Measurements from ENCODE around the gene SIDT1.

DNA sequence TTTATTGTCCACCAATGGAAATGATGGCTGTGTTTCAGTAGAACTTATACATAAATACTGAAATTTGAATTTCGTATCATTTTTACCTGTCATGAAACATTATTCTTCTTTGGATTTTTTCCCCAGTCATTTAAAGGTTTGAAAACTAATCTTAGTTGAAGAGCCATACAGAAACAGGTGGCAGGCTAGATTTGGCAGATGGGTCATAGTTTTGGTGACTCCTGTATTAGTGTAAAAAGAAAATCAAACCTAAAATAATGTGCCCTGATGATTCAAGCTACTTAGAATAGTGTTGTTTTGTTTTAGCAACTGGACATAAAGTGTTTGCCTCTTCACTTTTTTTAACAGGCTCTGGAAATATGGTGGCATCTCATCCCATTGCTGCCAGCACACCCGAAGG is 68.9 kb downstream of the SIDT1 start:
- TF ChIP-seq YY1 (IDR thresholded peaks at IDR 0.05; ENCODE audit: low read depth) (no peak), EP300 (IDR thresholded peaks at IDR 0.05; ENCODE audit: borderline replicate concordance) (no peak), TAF1 (IDR thresholded peaks at IDR 0.05; ENCODE audit: low read depth) (no peak), CREB1 (IDR thresholded peaks at IDR 0.05; ENCODE audit: low read depth) (no peak), EGR1 (IDR thresholded peaks at IDR 0.05) (no peak), CEBPB (IDR thresholded peaks at IDR 0.05) (no peak), FOXM1 (IDR thresholded peaks at IDR 0.05; ENCODE audit: borderline replicate concordance, low read depth) (no peak), RAD21 (IDR thresholded peaks at IDR 0.05; ENCODE audit: low read depth) (no peak), NFIC (IDR thresholded peaks at IDR 0.05) (no peak), TEAD4 (IDR thresholded peaks at IDR 0.05) (no peak), ZBTB7A (IDR thresholded peaks at IDR 0.05; ENCODE audit: low read depth) (no peak)
- TF ChIP-seq, protein P1, sequence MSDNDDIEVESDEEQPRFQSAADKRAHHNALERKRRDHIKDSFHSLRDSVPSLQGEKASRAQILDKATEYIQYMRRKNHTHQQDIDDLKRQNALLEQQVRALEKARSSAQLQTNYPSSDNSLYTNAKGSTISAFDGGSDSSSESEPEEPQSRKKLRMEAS (IDR thresholded peaks at IDR 0.05), result no peak
- TF ChIP-seq, protein P2, sequence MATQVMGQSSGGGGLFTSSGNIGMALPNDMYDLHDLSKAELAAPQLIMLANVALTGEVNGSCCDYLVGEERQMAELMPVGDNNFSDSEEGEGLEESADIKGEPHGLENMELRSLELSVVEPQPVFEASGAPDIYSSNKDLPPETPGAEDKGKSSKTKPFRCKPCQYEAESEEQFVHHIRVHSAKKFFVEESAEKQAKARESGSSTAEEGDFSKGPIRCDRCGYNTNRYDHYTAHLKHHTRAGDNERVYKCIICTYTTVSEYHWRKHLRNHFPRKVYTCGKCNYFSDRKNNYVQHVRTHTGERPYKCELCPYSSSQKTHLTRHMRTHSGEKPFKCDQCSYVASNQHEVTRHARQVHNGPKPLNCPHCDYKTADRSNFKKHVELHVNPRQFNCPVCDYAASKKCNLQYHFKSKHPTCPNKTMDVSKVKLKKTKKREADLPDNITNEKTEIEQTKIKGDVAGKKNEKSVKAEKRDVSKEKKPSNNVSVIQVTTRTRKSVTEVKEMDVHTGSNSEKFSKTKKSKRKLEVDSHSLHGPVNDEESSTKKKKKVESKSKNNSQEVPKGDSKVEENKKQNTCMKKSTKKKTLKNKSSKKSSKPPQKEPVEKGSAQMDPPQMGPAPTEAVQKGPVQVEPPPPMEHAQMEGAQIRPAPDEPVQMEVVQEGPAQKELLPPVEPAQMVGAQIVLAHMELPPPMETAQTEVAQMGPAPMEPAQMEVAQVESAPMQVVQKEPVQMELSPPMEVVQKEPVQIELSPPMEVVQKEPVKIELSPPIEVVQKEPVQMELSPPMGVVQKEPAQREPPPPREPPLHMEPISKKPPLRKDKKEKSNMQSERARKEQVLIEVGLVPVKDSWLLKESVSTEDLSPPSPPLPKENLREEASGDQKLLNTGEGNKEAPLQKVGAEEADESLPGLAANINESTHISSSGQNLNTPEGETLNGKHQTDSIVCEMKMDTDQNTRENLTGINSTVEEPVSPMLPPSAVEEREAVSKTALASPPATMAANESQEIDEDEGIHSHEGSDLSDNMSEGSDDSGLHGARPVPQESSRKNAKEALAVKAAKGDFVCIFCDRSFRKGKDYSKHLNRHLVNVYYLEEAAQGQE (IDR thresholded peaks at IDR 0.05; ENCODE audit: low read depth), result no peak
- TF ChIP-seq, protein P3, sequence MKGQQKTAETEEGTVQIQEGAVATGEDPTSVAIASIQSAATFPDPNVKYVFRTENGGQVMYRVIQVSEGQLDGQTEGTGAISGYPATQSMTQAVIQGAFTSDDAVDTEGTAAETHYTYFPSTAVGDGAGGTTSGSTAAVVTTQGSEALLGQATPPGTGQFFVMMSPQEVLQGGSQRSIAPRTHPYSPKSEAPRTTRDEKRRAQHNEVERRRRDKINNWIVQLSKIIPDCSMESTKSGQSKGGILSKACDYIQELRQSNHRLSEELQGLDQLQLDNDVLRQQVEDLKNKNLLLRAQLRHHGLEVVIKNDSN (IDR thresholded peaks at IDR 0.05), result no peak
